ENCODE data around the gene FLNB. TPM values are rescaled to one million over a fixed set of nuclear protein-coding genes. Genes with fewer than 3 reads are reported as not detected.

Gene FLNB
- total RNA-seq, 1 experiment from 2014 or later = 315 TPM

GRCh38 chr3:58119186-58119585 lies 111.0 kb downstream of the FLNB start:
- DNase-seq = no peak
- Histone ChIP-seq H3K27me3 (replicated peaks; ENCODE audit: control insufficient read depth, insufficient read depth, low read length) (no peaks in the 10 kb centered on the region), H3K9me3 (no peaks in the 10 kb centered on the region), H3K4me1 (no peaks in the 10 kb centered on the region; the same call in 1 of the 2 replicates), H3K4me3 (ENCODE audit: low read depth, low read length) (no peak overlapping the region), H3K36me3 (ENCODE audit: control insufficient read depth, insufficient read depth, low read length) (peaks cover 15% of the 10 kb centered on the region)
- intact Hi-C loops (cut with micrococcal nuclease; ENCODE audit: unreplicated experiment) = no loop called here
- H3K4me3 Mint-ChIP-seq (ENCODE audit: unreplicated experiment) = no peak overlapping the region
- TF ChIP-seq, protein P1, sequence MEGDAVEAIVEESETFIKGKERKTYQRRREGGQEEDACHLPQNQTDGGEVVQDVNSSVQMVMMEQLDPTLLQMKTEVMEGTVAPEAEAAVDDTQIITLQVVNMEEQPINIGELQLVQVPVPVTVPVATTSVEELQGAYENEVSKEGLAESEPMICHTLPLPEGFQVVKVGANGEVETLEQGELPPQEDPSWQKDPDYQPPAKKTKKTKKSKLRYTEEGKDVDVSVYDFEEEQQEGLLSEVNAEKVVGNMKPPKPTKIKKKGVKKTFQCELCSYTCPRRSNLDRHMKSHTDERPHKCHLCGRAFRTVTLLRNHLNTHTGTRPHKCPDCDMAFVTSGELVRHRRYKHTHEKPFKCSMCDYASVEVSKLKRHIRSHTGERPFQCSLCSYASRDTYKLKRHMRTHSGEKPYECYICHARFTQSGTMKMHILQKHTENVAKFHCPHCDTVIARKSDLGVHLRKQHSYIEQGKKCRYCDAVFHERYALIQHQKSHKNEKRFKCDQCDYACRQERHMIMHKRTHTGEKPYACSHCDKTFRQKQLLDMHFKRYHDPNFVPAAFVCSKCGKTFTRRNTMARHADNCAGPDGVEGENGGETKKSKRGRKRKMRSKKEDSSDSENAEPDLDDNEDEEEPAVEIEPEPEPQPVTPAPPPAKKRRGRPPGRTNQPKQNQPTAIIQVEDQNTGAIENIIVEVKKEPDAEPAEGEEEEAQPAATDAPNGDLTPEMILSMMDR (IDR thresholded peaks at IDR 0.05; ENCODE audit: insufficient read depth in 1 of 2, low read depth in 1 of 2, low read length in 1 of 2, severe bottlenecking in 1 of 2, unreplicated experiment in 1 of 2) = no peak
- H3K27ac Mint-ChIP-seq (ENCODE audit: unreplicated experiment) = no peak overlapping the region
- peaks cover 100% of the 10 kb centered on the region for H3K36me3 Mint-ChIP-seq (ENCODE audit: insufficient read depth, unreplicated experiment)
- ChIA-PET POLR2A (no interaction called here), CTCF (no interaction called here)
- H3K4me1 Mint-ChIP-seq (ENCODE audit: low read depth, unreplicated experiment) = peaks cover 14% of the 10 kb centered on the region
- no peaks in the 10 kb centered on the region for H3K27me3 Mint-ChIP-seq (ENCODE audit: insufficient read depth, unreplicated experiment)
- H3K9me3 Mint-ChIP-seq (ENCODE audit: unreplicated experiment) = no peaks in the 10 kb centered on the region
- no TSS peak for BruUV-seq (replicated peaks)

DNA sequence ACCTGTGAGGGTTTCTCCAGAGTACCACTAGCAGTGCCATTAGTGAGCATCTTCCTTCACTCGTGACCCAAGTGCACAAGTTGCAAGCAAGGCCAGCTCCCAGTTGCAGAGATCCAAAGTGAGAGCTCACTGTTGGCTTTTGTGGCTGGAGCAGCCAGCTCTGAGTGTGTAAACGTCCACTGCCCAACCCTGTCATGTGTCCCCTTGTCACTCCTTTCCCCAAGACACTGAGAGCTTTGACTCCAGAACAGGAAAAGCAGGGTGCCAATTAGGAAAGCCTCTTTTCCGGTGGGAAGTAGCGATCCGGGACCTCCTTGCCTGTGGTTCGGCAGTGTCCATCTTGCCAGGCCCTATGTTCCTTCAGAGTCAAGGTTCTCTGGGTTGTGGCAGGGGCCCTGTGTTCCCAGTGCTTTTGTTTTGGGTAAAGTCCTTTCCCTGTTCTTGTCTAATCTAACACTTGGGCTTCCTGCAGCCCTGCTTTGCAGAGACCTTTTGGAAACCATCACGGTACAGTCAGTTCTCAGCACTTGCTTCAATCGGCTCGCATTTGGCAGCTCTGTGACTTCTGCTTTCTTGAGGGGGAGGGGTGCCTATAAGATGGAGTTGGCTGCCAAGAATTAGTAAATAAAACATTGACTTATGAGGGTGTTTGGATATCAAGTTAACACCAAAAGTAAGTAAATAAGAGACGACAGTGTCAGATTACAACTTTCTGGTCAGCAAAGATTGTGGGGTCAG lies 112.0 kb downstream of the FLNB start:
- intact Hi-C loops (cut with micrococcal nuclease; ENCODE audit: unreplicated experiment) = no loop called here
- TF ChIP-seq, protein P1 (IDR thresholded peaks at IDR 0.05; ENCODE audit: insufficient read depth in 1 of 2, low read depth in 1 of 2, low read length in 1 of 2, severe bottlenecking in 1 of 2, unreplicated experiment in 1 of 2) = no peak
- ChIA-PET POLR2A (no interaction called here), CTCF (no interaction called here)
- Mint-ChIP-seq H3K27me3 (ENCODE audit: insufficient read depth, unreplicated experiment) (no peaks in the 10 kb centered on the region), H3K27ac (ENCODE audit: unreplicated experiment) (no peak overlapping the region), H3K9me3 (ENCODE audit: unreplicated experiment) (no peaks in the 10 kb centered on the region), H3K4me3 (ENCODE audit: unreplicated experiment) (no peak overlapping the region), H3K4me1 (ENCODE audit: low read depth, unreplicated experiment) (peaks cover 9% of the 10 kb centered on the region), H3K36me3 (ENCODE audit: insufficient read depth, unreplicated experiment) (peaks cover 100% of the 10 kb centered on the region)
- H3K4me1 ChIP-seq = no peaks in the 10 kb centered on the region; the same call in 1 of the 2 replicates
- peaks cover 18% of the 10 kb centered on the region for H3K36me3 ChIP-seq (ENCODE audit: control insufficient read depth, insufficient read depth, low read length)
- no peaks in the 10 kb centered on the region for H3K9me3 ChIP-seq
- H3K27me3 ChIP-seq (replicated peaks; ENCODE audit: control insufficient read depth, insufficient read depth, low read length) = no peaks in the 10 kb centered on the region
- BruUV-seq (replicated peaks) = no TSS peak
- DNase-seq = no peak
- H3K4me3 ChIP-seq (ENCODE audit: low read depth, low read length) = no peak overlapping the region

DNA sequence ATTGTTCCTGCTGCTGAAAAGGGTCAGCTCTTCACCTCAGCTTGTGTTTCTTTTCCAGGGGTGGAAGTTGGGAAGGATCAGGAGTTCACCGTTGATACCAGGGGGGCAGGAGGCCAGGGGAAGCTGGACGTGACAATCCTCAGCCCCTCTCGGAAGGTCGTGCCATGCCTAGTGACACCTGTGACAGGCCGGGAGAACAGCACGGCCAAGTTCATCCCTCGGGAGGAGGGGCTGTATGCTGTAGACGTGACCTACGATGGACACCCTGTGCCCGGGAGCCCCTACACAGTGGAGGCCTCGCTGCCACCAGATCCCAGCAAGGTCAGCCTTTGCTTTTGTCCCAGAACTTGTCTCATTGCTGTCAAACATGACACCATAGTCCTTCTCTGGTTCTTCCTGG lies 113.0 kb downstream of the FLNB start:
- H3K36me3 Mint-ChIP-seq (ENCODE audit: insufficient read depth, unreplicated experiment) = peaks cover 100% of the 10 kb centered on the region
- no peaks in the 10 kb centered on the region; the same call in 1 of the 2 replicates for H3K4me1 ChIP-seq
- H3K4me3 ChIP-seq (ENCODE audit: low read depth, low read length) = no peak overlapping the region
- no peaks in the 10 kb centered on the region for H3K9me3 ChIP-seq
- peaks cover 18% of the 10 kb centered on the region for H3K36me3 ChIP-seq (ENCODE audit: control insufficient read depth, insufficient read depth, low read length)
- CTCF ChIA-PET = no interaction called here
- no peak for DNase-seq
- no peak overlapping the region for H3K27ac Mint-ChIP-seq (ENCODE audit: unreplicated experiment)
- H3K4me1 Mint-ChIP-seq (ENCODE audit: low read depth, unreplicated experiment) = peaks cover 9% of the 10 kb centered on the region
- POLR2A ChIA-PET = no interaction called here
- intact Hi-C loops (cut with micrococcal nuclease; ENCODE audit: unreplicated experiment) = no loop called here
- no peaks in the 10 kb centered on the region for H3K27me3 ChIP-seq (replicated peaks; ENCODE audit: control insufficient read depth, insufficient read depth, low read length)
- no peak overlapping the region for H3K4me3 Mint-ChIP-seq (ENCODE audit: unreplicated experiment)
- no TSS peak for BruUV-seq (replicated peaks)
- TF ChIP-seq, protein P1 (IDR thresholded peaks at IDR 0.05; ENCODE audit: insufficient read depth in 1 of 2, low read depth in 1 of 2, low read length in 1 of 2, severe bottlenecking in 1 of 2, unreplicated experiment in 1 of 2) = no peak
- no peaks in the 10 kb centered on the region for H3K9me3 Mint-ChIP-seq (ENCODE audit: unreplicated experiment)
- no peaks in the 10 kb centered on the region for H3K27me3 Mint-ChIP-seq (ENCODE audit: insufficient read depth, unreplicated experiment)

Measured in Caco-2 (cell line).